ENCODE data around the gene TSPO2.

DNA sequence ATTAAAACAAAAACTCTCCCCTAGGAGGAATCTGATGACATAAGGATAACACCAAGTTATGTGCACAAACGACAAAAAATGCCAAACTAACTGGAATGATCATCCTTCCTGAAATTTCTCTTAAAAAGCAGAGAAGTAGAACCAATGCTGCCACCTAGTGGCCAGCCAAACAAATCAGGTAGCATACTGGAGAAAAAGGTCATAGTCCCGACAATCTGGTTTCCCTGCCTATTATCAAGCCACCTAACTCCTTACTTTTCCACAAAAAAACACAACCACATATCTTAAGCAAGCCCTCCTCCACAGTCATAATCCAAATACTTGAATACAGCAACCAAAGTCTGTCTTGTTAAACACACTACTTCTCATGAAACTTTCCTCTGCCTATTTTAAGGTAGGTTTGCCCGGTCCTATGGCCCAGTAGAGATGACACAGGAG, 24.6 kb downstream of the TSPO2 start:
- TF ChIP-seq CTCF (IDR thresholded peaks at IDR 0.05; ENCODE audit: insufficient read depth, low read length, poor library complexity, severe bottlenecking) (peak; percentile 99), EZH2phosphoT487 (conservative IDR thresholded peaks at IDR 0.05; ENCODE audit: low read length) (no peak)
